Measurements from ENCODE around the gene ANKRD42.

Gene ANKRD42

DNA sequence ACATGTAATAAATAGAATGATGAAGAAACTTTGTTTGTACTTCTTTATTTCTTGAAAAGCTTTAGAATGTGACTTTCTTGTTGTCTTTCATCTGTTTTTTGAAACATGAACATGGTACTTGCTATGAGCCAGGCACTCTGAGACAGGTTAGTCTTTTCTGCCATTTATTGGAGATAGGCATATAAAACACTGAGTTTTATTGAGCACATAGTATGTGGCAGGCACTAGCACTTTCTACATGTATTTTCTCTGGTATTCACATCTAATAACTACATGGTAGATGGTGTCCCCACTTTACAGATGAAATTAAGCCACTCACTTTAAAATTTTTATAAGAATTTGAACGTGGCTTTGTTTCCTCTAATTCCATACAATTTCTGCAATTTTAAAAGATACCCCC lies 7.7 kb upstream of the ANKRD42 start:
- Histone ChIP-seq H3K36me3 (ENCODE audit: insufficient read depth, low read depth, low read length) (peaks cover 70% of the 10 kb centered on the region), H3K9me3 (ENCODE audit: insufficient read depth, low read depth, low read length) (no peaks in the 10 kb centered on the region), H3K4me1 (ENCODE audit: insufficient read depth, low read length) (no peaks in the 10 kb centered on the region), H3K27ac (ENCODE audit: low read length) (no peak overlapping the region), H3K4me3 (ENCODE audit: low read length) (no peak overlapping the region), H3K9ac (ENCODE audit: low read depth, low read length) (no peak overlapping the region), H3K27me3 (ENCODE audit: insufficient read depth, low read length) (no peaks in the 10 kb centered on the region)

DNA sequence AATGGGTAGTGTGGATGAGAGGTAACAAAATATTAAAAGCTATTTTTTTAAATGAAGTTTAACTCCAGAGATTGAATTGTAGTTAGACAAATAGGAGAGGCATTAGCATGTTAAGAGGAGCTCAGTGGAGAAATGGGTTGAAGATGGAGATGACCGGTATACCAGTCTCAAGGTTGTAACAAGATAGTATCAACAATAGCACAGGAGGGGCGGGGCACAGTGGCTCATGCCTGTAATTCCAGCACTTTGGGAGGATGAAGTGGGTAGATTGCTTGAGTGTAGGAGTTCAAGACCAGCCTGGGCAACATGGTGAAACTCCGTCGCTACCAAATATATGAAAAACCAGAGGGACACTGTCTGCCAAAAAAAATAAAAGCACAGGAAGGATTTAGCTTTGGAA lies 6.0 kb upstream of the ANKRD42 start:
- Histone ChIP-seq H3K9me3 (ENCODE audit: insufficient read depth, low read depth, low read length) (no peaks in the 10 kb centered on the region), H3K27ac (ENCODE audit: low read length) (no peak overlapping the region), H3K4me1 (ENCODE audit: insufficient read depth, low read length) (peaks cover under 1% of the 10 kb centered on the region; the same call in 1 of the 2 replicates), H3K36me3 (ENCODE audit: insufficient read depth, low read depth, low read length) (peaks cover 71% of the 10 kb centered on the region), H3K27me3 (ENCODE audit: insufficient read depth, low read length) (no peaks in the 10 kb centered on the region), H3K4me3 (ENCODE audit: low read length) (no peak overlapping the region), H3K9ac (ENCODE audit: low read depth, low read length) (no peak overlapping the region)

DNA sequence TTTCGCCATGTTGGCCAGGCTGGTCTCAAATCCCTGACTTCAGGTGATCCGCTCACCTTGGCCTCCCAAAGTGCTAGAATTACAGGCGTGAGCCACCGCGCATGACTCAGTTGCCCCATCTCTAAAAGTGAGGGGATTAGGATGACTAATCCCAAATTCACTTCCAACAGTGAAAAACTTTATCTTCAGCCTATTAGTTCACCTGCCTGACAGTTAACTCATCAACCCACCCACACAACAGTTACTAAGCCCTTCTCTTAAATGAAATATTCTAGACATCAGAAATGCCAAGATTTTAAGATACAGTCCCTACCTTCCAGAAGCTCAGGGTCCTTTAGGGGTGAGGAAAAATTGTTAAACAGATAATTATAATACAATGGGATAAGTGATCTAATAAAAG lies 2.0 kb upstream of the ANKRD42 start:
- Histone ChIP-seq H3K27ac (ENCODE audit: low read length) (no peak overlapping the region), H3K9me3 (ENCODE audit: insufficient read depth, low read depth, low read length) (no peaks in the 10 kb centered on the region), H3K4me3 (ENCODE audit: low read length) (no peak overlapping the region), H3K4me1 (ENCODE audit: insufficient read depth, low read length) (peaks cover 13% of the 10 kb centered on the region), H3K36me3 (ENCODE audit: insufficient read depth, low read depth, low read length) (peaks cover 33% of the 10 kb centered on the region), H3K27me3 (ENCODE audit: insufficient read depth, low read length) (peaks cover 13% of the 10 kb centered on the region), H3K9ac (ENCODE audit: low read depth, low read length) (no peak overlapping the region)

DNA sequence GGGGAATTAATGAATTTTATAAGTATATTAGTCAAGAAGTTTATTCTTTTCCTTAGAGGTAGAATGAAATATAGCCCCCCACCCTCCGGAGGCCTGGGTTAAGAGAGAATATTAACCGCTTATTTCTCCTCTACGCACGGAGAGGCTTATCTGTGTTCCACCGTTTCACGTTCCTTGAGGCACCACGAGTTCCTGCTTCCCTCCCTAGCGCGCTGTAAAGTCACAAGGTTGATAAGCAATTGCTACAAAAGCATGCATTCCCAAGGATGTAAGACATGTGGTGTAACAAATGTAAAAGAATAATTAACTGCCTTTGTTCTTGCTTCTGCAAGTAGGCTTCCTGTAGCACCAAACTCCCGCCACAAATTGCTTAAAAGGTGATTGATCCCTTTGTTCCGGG lies 1.5 kb upstream of the ANKRD42 start:
- peak overlapping the region; percentile 98 for H3K4me3 ChIP-seq (ENCODE audit: low read length)
- peaks cover 33% of the 10 kb centered on the region for H3K36me3 ChIP-seq (ENCODE audit: insufficient read depth, low read depth, low read length)
- peaks cover 13% of the 10 kb centered on the region for H3K27me3 ChIP-seq (ENCODE audit: insufficient read depth, low read length)
- H3K27ac ChIP-seq (ENCODE audit: low read length) = no peak overlapping the region
- H3K9ac ChIP-seq (ENCODE audit: low read depth, low read length) = no peak overlapping the region
- no peaks in the 10 kb centered on the region for H3K9me3 ChIP-seq (ENCODE audit: insufficient read depth, low read depth, low read length)
- H3K4me1 ChIP-seq (ENCODE audit: insufficient read depth, low read length) = peaks cover 13% of the 10 kb centered on the region

DNA sequence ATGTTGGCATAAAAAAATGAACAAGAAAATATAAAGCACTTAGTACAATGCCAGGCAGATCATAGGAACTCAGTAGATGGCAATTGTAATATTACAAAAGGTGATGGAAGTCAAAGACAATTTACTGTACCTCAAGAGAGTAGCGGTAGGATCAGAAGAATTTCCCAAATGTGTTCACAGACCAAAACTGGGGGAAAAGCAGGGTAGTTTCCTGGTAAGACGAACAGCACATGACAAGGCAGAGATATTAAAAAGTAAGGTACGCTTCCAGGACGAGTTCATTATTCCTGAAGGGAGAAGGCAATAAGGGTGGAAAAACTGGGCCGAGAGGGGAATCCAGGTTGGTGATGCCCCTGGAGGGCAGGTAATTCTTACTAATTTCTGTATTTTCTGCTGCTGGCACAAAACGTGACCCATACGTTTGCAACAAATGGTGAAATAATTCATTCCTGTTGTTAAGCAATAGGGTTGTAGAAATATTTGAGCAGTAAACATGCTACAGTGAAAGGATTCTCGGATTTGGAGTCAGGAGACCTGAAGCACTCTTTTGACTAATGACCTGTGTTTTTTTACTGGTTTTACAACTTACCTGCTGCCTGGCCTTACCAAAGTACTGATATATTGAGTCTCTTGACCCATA lies 786 bp upstream of the ANKRD42 start:
- Histone ChIP-seq H3K9ac (ENCODE audit: low read depth, low read length) (peak overlapping the region; percentile 98), H3K4me3 (ENCODE audit: low read length) (peak overlapping the region; percentile 98), H3K9me3 (ENCODE audit: insufficient read depth, low read depth, low read length) (no peaks in the 10 kb centered on the region), H3K27me3 (ENCODE audit: insufficient read depth, low read length) (peaks cover 13% of the 10 kb centered on the region), H3K36me3 (ENCODE audit: insufficient read depth, low read depth, low read length) (peaks cover 33% of the 10 kb centered on the region), H3K27ac (ENCODE audit: low read length) (peak overlapping the region; percentile 38), H3K4me1 (ENCODE audit: insufficient read depth, low read length) (peaks cover 13% of the 10 kb centered on the region)

DNA sequence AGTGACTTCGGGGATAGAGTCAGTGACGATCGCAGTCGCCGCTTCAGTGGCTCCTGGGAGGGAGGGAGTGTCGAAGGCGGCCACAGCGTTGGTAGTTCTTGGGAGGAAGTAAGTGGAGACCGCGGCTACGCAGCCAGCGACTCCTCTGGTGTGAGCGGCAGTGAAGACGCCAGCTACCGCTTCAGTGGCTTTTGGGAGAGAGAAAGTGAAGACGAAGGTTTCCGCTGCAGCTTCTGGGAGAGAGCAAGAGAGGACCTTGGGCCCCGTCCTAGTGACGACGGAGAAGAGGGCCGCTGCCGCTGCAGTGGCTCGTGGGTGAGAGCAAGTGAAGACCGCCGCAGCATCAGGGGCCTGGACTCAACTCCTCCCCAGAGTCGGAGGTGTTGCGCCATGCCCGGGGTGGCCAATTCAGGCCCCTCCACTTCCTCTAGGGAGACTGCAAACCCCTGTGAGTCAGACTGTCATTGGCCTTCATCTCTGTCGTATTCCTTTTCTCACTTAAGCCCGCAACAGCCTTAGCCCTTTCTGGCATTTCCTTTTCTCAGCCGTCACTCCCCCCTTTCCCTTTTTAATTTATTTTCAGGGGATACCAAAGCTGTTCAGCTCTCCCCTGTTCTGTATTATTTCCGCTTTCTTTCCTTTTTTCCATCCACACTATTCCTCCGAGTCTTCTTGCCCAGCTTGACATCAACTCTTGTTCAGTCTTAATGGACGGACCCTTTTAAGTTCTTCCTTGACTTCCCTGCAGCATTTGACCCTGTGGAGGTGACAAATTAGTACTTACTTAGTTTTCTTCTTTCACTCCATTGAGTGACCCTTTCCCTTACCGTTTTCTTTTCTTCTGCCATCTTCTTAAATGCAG lies 1.0 kb downstream of the ANKRD42 start:
- Histone ChIP-seq H3K27ac (ENCODE audit: low read length) (no peak overlapping the region), H3K27me3 (ENCODE audit: insufficient read depth, low read length) (peaks cover 13% of the 10 kb centered on the region), H3K4me3 (ENCODE audit: low read length) (peak overlapping the region; percentile 98)

DNA sequence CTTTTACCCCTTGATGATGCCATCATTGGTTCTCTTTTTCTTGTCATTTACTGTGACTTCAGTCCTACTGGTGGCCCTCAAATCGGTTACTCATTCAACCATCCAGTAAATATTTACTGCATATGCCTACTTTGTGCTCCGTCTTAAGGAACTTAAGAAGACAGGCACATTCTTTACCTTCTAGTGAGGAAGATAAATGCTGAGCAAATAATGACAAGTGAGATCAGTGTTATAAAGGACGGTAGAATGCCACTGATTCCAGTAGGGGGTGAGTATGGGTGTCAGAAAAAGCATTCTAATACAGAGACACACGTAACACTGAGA lies 1.6 kb downstream of the ANKRD42 start:
- Histone ChIP-seq H3K36me3 (ENCODE audit: insufficient read depth, low read depth, low read length) (peaks cover 23% of the 10 kb centered on the region), H3K27me3 (ENCODE audit: insufficient read depth, low read length) (peaks cover 13% of the 10 kb centered on the region), H3K4me1 (ENCODE audit: insufficient read depth, low read length) (peaks cover 13% of the 10 kb centered on the region), H3K4me3 (ENCODE audit: low read length) (peak overlapping the region; percentile 98), H3K27ac (ENCODE audit: low read length) (no peak overlapping the region), H3K9ac (ENCODE audit: low read depth, low read length) (peak overlapping the region; percentile 24; the same call in 1 of the 2 replicates), H3K9me3 (ENCODE audit: insufficient read depth, low read depth, low read length) (no peaks in the 10 kb centered on the region)

More for the DNA sequence above, 1.0 kb downstream of the ANKRD42 start:
- peaks cover 13% of the 10 kb centered on the region for H3K4me1 ChIP-seq (ENCODE audit: insufficient read depth, low read length)
- no peaks in the 10 kb centered on the region for H3K9me3 ChIP-seq (ENCODE audit: insufficient read depth, low read depth, low read length)
- H3K9ac ChIP-seq (ENCODE audit: low read depth, low read length) = peak overlapping the region; percentile 24; the same call in 1 of the 2 replicates
- peaks cover 27% of the 10 kb centered on the region for H3K36me3 ChIP-seq (ENCODE audit: insufficient read depth, low read depth, low read length)

DNA sequence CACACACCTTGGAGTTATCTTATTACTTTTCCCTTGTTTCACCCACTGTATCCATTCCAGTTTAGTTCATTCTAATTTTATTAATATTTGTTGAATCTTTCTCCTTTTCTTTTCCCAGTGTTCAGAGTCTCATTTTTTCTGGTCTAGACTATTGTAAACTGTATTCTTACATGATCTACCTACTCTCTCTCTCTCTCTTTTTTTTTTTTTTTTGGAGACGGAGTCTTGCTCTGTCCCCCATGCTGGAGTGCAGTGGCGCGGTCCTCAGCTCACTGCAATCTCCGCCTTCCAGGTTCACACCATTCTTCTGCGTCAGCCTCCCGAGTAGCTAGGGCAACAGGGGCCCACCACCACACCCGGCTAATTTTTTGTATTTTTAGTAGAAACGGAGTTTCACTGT lies 2.1 kb downstream of the ANKRD42 start:
- peaks cover 13% of the 10 kb centered on the region for H3K4me1 ChIP-seq (ENCODE audit: insufficient read depth, low read length)
- no peaks in the 10 kb centered on the region for H3K9me3 ChIP-seq (ENCODE audit: insufficient read depth, low read depth, low read length)
- H3K27ac ChIP-seq (ENCODE audit: low read length) = no peak overlapping the region
- H3K27me3 ChIP-seq (ENCODE audit: insufficient read depth, low read length) = peaks cover 13% of the 10 kb centered on the region
- H3K36me3 ChIP-seq (ENCODE audit: insufficient read depth, low read depth, low read length) = peaks cover 18% of the 10 kb centered on the region
- H3K9ac ChIP-seq (ENCODE audit: low read depth, low read length) = no peak overlapping the region
- no peak overlapping the region for H3K4me3 ChIP-seq (ENCODE audit: low read length)

DNA sequence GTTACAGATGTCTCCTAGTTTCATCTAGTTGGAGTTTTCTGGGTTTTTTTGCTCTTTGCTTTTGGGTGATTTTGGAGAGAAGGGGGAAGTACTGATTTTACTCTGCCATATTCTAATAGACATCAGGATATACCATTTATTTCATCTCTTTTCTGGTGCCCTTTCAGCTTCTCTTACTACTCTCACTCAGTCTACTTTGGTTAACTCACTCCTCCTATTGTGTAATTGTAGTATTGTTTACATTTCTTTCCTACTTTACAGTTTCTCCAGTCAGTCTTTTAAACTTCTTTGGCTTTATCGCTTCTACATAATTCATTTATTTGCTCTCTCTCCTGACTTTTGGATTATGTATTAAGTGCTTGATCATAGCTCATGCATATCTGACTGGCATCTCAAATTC lies 6.5 kb downstream of the ANKRD42 start:
- H3K27me3 ChIP-seq (ENCODE audit: insufficient read depth, low read length) = peaks cover 5% of the 10 kb centered on the region
- H3K27ac ChIP-seq (ENCODE audit: low read length) = no peak overlapping the region
- H3K9ac ChIP-seq (ENCODE audit: low read depth, low read length) = no peak overlapping the region
- H3K36me3 ChIP-seq (ENCODE audit: insufficient read depth, low read depth, low read length) = no peaks in the 10 kb centered on the region
- H3K4me3 ChIP-seq (ENCODE audit: low read length) = no peak overlapping the region
- H3K4me1 ChIP-seq (ENCODE audit: insufficient read depth, low read length) = peaks cover 3% of the 10 kb centered on the region
- no peaks in the 10 kb centered on the region for H3K9me3 ChIP-seq (ENCODE audit: insufficient read depth, low read depth, low read length)

DNA sequence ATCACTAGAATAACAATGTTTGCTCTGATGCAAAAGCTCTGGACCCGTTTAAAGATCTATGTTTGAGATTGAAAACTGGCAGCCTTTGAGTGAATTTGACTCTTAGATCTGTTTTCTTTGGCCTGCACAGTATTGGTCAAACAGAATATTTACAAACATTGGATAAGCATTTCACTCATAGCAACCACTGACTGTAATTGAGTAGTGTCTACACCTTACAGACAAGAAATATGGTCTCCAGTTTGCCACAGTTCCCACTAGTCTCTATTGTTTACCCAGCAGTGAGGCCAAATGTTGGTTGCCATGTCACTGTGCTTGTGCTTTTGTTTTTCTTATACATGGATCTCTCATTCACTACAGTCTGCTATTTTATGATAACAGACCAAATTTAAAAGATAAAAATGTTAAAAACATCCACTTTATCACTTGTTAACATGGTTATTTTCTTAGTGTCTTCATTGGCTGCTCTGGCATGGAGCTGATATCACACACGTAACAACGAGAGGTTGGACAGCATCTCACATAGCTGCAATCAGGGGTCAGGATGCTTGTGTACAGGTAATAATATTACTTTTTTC lies 12.2 kb downstream of the ANKRD42 start:
- Histone ChIP-seq H3K27ac (ENCODE audit: low read length) (no peak overlapping the region), H3K4me1 (ENCODE audit: insufficient read depth, low read length) (no peaks in the 10 kb centered on the region), H3K27me3 (ENCODE audit: insufficient read depth, low read length) (no peaks in the 10 kb centered on the region), H3K4me3 (ENCODE audit: low read length) (no peak overlapping the region), H3K9ac (ENCODE audit: low read depth, low read length) (no peak overlapping the region), H3K36me3 (ENCODE audit: insufficient read depth, low read depth, low read length) (no peaks in the 10 kb centered on the region), H3K9me3 (ENCODE audit: insufficient read depth, low read depth, low read length) (no peaks in the 10 kb centered on the region)

DNA sequence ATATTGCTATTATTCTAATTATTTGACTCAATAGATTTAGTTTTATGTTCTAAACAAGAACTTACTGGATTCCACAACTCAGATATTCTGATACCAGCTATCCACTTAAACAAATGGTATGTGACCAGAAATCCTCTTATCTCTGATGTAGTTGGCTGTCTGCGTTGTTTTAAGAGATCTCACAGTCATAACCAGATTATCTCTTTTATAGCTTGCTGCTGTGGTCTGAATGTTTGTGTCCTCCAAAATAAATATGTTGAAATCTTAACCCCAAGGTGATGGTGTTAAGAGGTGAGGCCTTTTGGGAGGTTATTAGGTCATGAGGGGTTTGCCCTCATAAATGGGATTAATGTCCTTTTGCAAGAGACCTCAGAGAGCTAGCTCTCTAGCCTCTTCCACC lies 12.7 kb downstream of the ANKRD42 start:
- H3K4me1 ChIP-seq (ENCODE audit: insufficient read depth, low read length) = no peaks in the 10 kb centered on the region

More for the DNA sequence above, 12.7 kb downstream of the ANKRD42 start:
- Histone ChIP-seq H3K4me3 (ENCODE audit: low read length) (no peak overlapping the region), H3K36me3 (ENCODE audit: insufficient read depth, low read depth, low read length) (no peaks in the 10 kb centered on the region), H3K9me3 (ENCODE audit: insufficient read depth, low read depth, low read length) (no peaks in the 10 kb centered on the region), H3K27me3 (ENCODE audit: insufficient read depth, low read length) (no peaks in the 10 kb centered on the region), H3K9ac (ENCODE audit: low read depth, low read length) (no peak overlapping the region), H3K27ac (ENCODE audit: low read length) (no peak overlapping the region)

Measured in iPS-20b (cell line).